Caco-2 (cell line): Measurements from ENCODE around the gene PPIP5K1. TPM values are rescaled to one million over a fixed set of nuclear protein-coding genes. Genes with fewer than 3 reads are reported as not detected.

Source experiments
- BruUV-seq: library from RNA; stranded (reverse); fragments of 400-500 nt; replicated peaks from 2 replicates; lab custom pipeline; 2021; lab: Mats Ljungman, UMichigan
- CTCF ChIA-PET: fragments of 300-600 bp; sonication (Branson Sonifier 250); formaldehyde crosslinking; loops from one replicate; lab custom pipeline; 2022; ENCODE audit warnings: antibody characterized with exemption; lab: Charles Lee
- POLR2A ChIA-PET: fragments of 300-600 bp; sonication (Branson Sonifier 250); formaldehyde crosslinking; loops from one replicate; lab custom pipeline; 2022; ENCODE audit warnings: antibody characterized with exemption; lab: Charles Lee
- DNase-seq, 2 experiments: peaks; one replicate each; pipeline versions ENCODE4 v3.0.0 to v3.0.0-alpha.2; 2020 to 2022
- H3K27me3 ChIP-seq: replicated peaks from 2 replicates; pipeline ENCODE4 v1.6.0; 2011; ENCODE audit warnings: low read length; ENCODE audit not compliant: control insufficient read depth, insufficient read depth
- H3K36me3 ChIP-seq: 2 replicates; pipeline ENCODE4 v1.5.1; 2011; ENCODE audit warnings: low read length; ENCODE audit not compliant: control insufficient read depth, insufficient read depth
- H3K4me1 ChIP-seq: fragments of 250-450 bp; sonication (Bioruptor Pico); 2 replicates; pipeline ENCODE4 v1.5.1; 2020; ENCODE audit warnings: mild to moderate bottlenecking
- H3K4me3 ChIP-seq: 2 replicates; pipeline ENCODE4 v1.5.1; 2011; ENCODE audit warnings: low read depth, mild to moderate bottlenecking, control low read depth, low read length
- H3K9me3 ChIP-seq: fragments of 250-450 bp; sonication (Bioruptor Pico); 2 replicates; pipeline ENCODE4 v1.5.1; 2020; ENCODE audit warnings: mild to moderate bottlenecking, moderate library complexity
- H3K27ac Mint-ChIP-seq: one replicate; pipeline ENCODE4 v1.8.0; 2022; ENCODE audit warnings: mixed read lengths; ENCODE audit not compliant: unreplicated experiment
- H3K27me3 Mint-ChIP-seq: one replicate; pipeline ENCODE4 v1.8.0; 2022; ENCODE audit warnings: mixed read lengths; ENCODE audit not compliant: insufficient read depth, unreplicated experiment
- H3K36me3 Mint-ChIP-seq: one replicate; pipeline ENCODE4 v1.8.0; 2022; ENCODE audit warnings: mild to moderate bottlenecking, mixed read lengths; ENCODE audit not compliant: insufficient read depth, unreplicated experiment
- H3K4me1 Mint-ChIP-seq: one replicate; pipeline ENCODE4 v1.8.0; 2022; ENCODE audit warnings: low read depth, mixed read lengths; ENCODE audit not compliant: unreplicated experiment
- H3K4me3 Mint-ChIP-seq: one replicate; pipeline ENCODE4 v1.8.0; 2022; ENCODE audit warnings: mild to moderate bottlenecking, moderate library complexity, mixed read lengths; ENCODE audit not compliant: unreplicated experiment
- H3K9me3 Mint-ChIP-seq: one replicate; pipeline ENCODE4 v1.8.0; 2022; ENCODE audit warnings: mixed read lengths; ENCODE audit not compliant: unreplicated experiment
- intact Hi-C: fragments of 100-400 bp; cut with micrococcal nuclease; formaldehyde crosslinking; loops from one replicate; pipeline ENCODE4 v1.10.0; 2022; ENCODE audit not compliant: unreplicated experiment
- total RNA-seq: library from RNA; stranded (reverse); gene quantifications from 2 replicates; pipeline ENCODE4 v1.2.3, GENCODE V29; 2022
- TF ChIP-seq, protein P1 (sequence below), 2 experiments: fragments of 200-600 bp in 1 of 2; IDR thresholded peaks; 1 replicate in 1 of 2; 2 replicates in 1 of 2; pipeline versions ENCODE4 v1.5.1 to v1.8.0; 2011 to 2022; ENCODE audit warnings: antibody characterized with exemption in 1 of 2, control low read depth in 1 of 2, inconsistent platforms in 1 of 2, low read depth in 1 of 2, low read length in 1 of 2, mild to moderate bottlenecking in 1 of 2, moderate library complexity in 1 of 2; ENCODE audit not compliant: insufficient read depth in 1 of 2, severe bottlenecking in 1 of 2, unreplicated experiment in 1 of 2

PPIP5K1 gene
- total RNA-seq, 1 experiment from 2014 or later, result 36.3 TPM

DNA sequence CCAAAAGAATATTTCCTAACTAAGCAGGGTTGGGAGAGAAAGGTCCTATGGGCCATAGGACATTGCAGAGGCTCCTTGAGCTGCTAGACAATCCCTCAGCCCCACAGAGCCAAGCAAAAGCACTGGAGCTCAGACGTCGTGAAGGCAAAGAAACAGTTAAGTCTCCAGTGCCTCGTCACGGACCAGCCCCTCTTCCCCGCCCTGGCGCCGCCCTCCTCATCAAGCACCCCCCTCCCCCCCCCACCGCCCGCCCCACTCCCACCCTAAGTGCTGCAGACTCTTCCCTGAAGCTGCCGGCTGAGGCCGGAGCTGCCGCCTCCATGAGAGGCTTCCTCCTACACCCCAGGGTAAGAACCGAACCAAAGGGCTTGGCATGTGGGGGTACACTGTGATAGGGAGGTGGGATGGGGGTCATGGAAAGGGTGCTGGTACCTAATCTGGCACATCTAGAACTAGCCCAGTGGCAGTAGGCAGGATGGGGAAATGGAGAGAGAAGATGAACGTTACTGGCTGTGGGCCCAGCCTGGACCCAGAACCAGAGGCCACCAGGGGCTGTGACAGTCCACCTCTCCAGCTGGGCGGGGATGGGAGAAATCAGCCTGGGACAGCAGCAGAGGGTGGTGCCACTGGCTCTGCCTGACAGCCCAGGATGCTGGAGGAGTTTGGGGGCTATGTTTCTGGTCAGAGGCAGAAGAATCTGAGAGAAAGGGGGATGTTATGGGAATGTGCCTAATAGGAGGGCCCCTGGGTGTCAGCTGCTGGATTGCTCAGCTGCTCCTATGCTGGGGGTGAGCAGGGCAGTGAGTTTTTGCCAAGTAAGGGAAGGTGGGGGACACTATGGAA, 72.4 kb downstream of the PPIP5K1 start, which contains the start of gene MAP1A:
Gene MAP1A (plus strand): TSS at position 255 of the 843 bp plus-strand sequence. CDS start 3,866 bp downstream, outside the sequence.
- no TSS peak for BruUV-seq
- Mint-ChIP-seq H3K27me3 (peaks cover 6% of the 10 kb centered on the region), H3K27ac (no peak within 1 kb of the TSS), H3K36me3 (no peaks in the 10 kb centered on the region), H3K9me3 (no peaks in the 10 kb centered on the region), H3K4me1 (peaks cover 24% of the 10 kb centered on the region), H3K4me3 (peak within 1 kb of the TSS; percentile 75)
- Histone ChIP-seq H3K9me3 (no peaks in the 10 kb centered on the region), H3K27me3 (no peaks in the 10 kb centered on the region), H3K4me3 (peak within 1 kb of the TSS; percentile 29), H3K36me3 (no peaks in the 10 kb centered on the region), H3K4me1 (0 out of 2 replicates have a peak, but pooled peaks cover 4% of the 10 kb centered on the region)
- ChIA-PET POLR2A (no interaction called here), CTCF (no interaction called here)
- peak in 1 of 2 experiments; percentile 34 for DNase-seq
- intact Hi-C loops, result loop anchor here (2.0 kb wide), 1 partner anchor 77 kb away; no protein-coding TSS in a partner anchor
- TF ChIP-seq, protein P1, sequence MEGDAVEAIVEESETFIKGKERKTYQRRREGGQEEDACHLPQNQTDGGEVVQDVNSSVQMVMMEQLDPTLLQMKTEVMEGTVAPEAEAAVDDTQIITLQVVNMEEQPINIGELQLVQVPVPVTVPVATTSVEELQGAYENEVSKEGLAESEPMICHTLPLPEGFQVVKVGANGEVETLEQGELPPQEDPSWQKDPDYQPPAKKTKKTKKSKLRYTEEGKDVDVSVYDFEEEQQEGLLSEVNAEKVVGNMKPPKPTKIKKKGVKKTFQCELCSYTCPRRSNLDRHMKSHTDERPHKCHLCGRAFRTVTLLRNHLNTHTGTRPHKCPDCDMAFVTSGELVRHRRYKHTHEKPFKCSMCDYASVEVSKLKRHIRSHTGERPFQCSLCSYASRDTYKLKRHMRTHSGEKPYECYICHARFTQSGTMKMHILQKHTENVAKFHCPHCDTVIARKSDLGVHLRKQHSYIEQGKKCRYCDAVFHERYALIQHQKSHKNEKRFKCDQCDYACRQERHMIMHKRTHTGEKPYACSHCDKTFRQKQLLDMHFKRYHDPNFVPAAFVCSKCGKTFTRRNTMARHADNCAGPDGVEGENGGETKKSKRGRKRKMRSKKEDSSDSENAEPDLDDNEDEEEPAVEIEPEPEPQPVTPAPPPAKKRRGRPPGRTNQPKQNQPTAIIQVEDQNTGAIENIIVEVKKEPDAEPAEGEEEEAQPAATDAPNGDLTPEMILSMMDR (IDR thresholded peaks at IDR 0.05; ENCODE audit: insufficient read depth in 1 of 2, low read depth in 1 of 2, low read length in 1 of 2, severe bottlenecking in 1 of 2, unreplicated experiment in 1 of 2), result peak in 1 of 2 experiments; percentile 1

DNA sequence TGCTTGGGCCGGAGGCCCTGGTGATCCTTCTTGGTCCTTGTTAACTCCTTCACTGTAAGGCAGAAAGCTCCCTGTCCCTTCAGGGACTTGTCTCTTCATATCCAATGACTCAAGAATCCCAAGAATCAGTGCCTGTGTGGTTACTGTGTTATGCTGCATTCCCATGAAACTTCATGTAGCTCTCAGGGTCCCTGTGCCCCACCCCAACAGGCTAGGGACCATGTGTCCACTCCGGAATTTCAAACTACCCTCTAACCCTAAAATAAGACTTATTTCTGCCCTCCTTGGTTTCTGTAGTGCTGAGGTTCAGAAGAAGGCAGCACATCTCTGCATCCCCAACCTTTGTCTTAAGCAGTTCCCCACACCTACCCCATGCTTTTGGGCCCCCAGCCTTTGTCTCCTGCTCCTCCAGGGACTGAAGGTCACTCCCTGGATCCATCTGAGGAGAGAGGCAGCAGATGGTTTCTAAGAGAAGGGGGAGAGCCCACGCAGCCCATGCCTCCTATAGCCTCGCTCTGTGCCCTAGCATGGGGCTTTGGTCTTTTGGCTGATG, 73.1 kb downstream of the PPIP5K1 start:
- no peak for DNase-seq
- Histone ChIP-seq H3K9me3 (no peaks in the 10 kb centered on the region), H3K4me1 (0 out of 2 replicates have a peak, but pooled peaks cover 4% of the 10 kb centered on the region), H3K4me3 (peak overlapping the region; percentile 20), H3K36me3 (no peaks in the 10 kb centered on the region), H3K27me3 (no peaks in the 10 kb centered on the region; the same call in 1 of the 2 replicates)
- intact Hi-C loops, result no loop called here
- no peak overlapping the region for H3K27ac Mint-ChIP-seq
- no TSS peak for BruUV-seq
- peaks cover 28% of the 10 kb centered on the region for H3K4me1 Mint-ChIP-seq
- H3K4me3 Mint-ChIP-seq, result peak overlapping the region; percentile 75
- H3K27me3 Mint-ChIP-seq, result peaks cover 5% of the 10 kb centered on the region
- peaks cover 4% of the 10 kb centered on the region for H3K36me3 Mint-ChIP-seq
- ChIA-PET CTCF (no interaction called here), POLR2A (no interaction called here)
- no peaks in the 10 kb centered on the region for H3K9me3 Mint-ChIP-seq
- TF ChIP-seq, protein P1 (IDR thresholded peaks at IDR 0.05; ENCODE audit: insufficient read depth in 1 of 2, low read depth in 1 of 2, low read length in 1 of 2, severe bottlenecking in 1 of 2, unreplicated experiment in 1 of 2), result no peak

DNA sequence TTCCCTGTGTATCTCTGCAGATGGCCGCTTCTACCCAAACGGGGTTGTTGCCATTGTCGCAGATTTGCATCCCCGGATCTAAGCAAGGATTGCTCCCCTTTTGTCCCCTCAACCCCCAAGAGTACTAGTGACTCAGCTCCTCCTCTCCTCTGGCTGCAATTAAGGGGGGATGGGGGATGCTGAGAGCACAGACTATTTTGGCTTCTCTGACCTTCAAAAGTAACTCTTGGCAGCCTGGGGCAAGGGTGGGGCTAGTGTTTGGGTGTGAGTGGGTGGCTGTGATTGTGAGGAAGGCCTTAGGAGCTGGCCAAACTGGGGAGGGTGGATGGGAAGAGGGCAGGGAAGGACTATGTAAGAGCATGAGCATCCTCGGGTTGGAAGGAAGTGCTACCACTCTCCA, 73.8 kb downstream of the PPIP5K1 start:
- no peaks in the 10 kb centered on the region for H3K9me3 Mint-ChIP-seq
- intact Hi-C loops, result no loop called here
- no peak overlapping the region for H3K27ac Mint-ChIP-seq
- ChIA-PET POLR2A (no interaction called here), CTCF (no interaction called here)
- H3K4me1 ChIP-seq, result peaks cover 7% of the 10 kb centered on the region; the same call in 1 of the 2 replicates
- peaks cover 11% of the 10 kb centered on the region for H3K36me3 Mint-ChIP-seq
- no peak for DNase-seq
- H3K4me1 Mint-ChIP-seq, result peaks cover 35% of the 10 kb centered on the region
- no peak overlapping the region for H3K4me3 ChIP-seq
- no peak overlapping the region for H3K4me3 Mint-ChIP-seq
- H3K9me3 ChIP-seq, result no peaks in the 10 kb centered on the region
- H3K36me3 ChIP-seq, result no peaks in the 10 kb centered on the region
- no peaks in the 10 kb centered on the region; the same call in 1 of the 2 replicates for H3K27me3 ChIP-seq
- H3K27me3 Mint-ChIP-seq, result peaks cover 5% of the 10 kb centered on the region
- no TSS peak for BruUV-seq
- TF ChIP-seq, protein P1 (IDR thresholded peaks at IDR 0.05; ENCODE audit: insufficient read depth in 1 of 2, low read depth in 1 of 2, low read length in 1 of 2, severe bottlenecking in 1 of 2, unreplicated experiment in 1 of 2), result no peak
